MCF 10A (cell line): ENCODE results near the gene CNPY3. TPM values are rescaled to one million over a fixed set of nuclear protein-coding genes. Genes with fewer than 3 reads are reported as not detected.

Source experiments
- BruUV-seq: library from RNA; stranded (reverse); fragments of 400-500 nt; replicated peaks from 2 replicates; lab custom pipeline; 2021; lab: Mats Ljungman, UMichigan
- CTCF ChIA-PET: fragments of 300-600 bp; sonication (Branson Sonifier 250); formaldehyde crosslinking; extraction: SDS; loops from one replicate; lab custom pipeline; 2021; ENCODE audit warnings: antibody characterized with exemption, inconsistent platforms; lab: Yijun Ruan, JAX
- POLR2A ChIA-PET: fragments of 300-600, 350-650 bp; sonication (Branson Sonifier 250); formaldehyde crosslinking; extraction: SDS; loops from one replicate; lab custom pipeline; 2020; ENCODE audit warnings: antibody characterized with exemption, inconsistent platforms; lab: Yijun Ruan, JAX
- DNase-seq: peaks from one replicate; pipeline ENCODE4 v3.0.0-alpha.2; 2018; ENCODE audit not compliant: unreplicated experiment
- H3K27ac Mint-ChIP-seq: one replicate; pipeline ENCODE4 v1.8.0; 2022; ENCODE audit warnings: mild to moderate bottlenecking, low read depth, mixed read lengths; ENCODE audit not compliant: unreplicated experiment
- H3K27me3 Mint-ChIP-seq: one replicate; pipeline ENCODE4 v1.8.0; 2022; ENCODE audit warnings: mixed read lengths; ENCODE audit not compliant: insufficient read depth, unreplicated experiment
- H3K36me3 Mint-ChIP-seq: one replicate; pipeline ENCODE4 v1.8.0; 2022; ENCODE audit warnings: mild to moderate bottlenecking, moderate library complexity, mixed read lengths; ENCODE audit not compliant: insufficient read depth, unreplicated experiment
- H3K4me1 Mint-ChIP-seq: one replicate; pipeline ENCODE4 v1.8.0; 2022; ENCODE audit warnings: mixed read lengths; ENCODE audit not compliant: insufficient read depth, unreplicated experiment
- H3K4me3 Mint-ChIP-seq: one replicate; pipeline ENCODE4 v1.8.0; 2022; ENCODE audit warnings: mild to moderate bottlenecking, moderate library complexity, mixed read lengths; ENCODE audit not compliant: unreplicated experiment
- H3K9me3 Mint-ChIP-seq: one replicate; pipeline ENCODE4 v1.8.0; 2022; ENCODE audit warnings: mixed read lengths; ENCODE audit not compliant: unreplicated experiment
- intact Hi-C: fragments of 100-400 bp; cut with micrococcal nuclease; formaldehyde crosslinking; loops from 2 replicates; pipeline ENCODE4 v1.14.1; 2022
- total RNA-seq: library from RNA; stranded (reverse); gene quantifications from 2 replicates; pipeline ENCODE4 v1.2.3, GENCODE V29; 2022
- TF ChIP-seq, protein P1 (sequence below): fragments of 200-600 bp; IDR thresholded peaks from one replicate; pipeline ENCODE4 v1.8.0; 2022; ENCODE audit warnings: antibody characterized with exemption, mild to moderate bottlenecking; ENCODE audit not compliant: unreplicated experiment

CNPY3 gene
- total RNA-seq, 1 experiment from 2014 or later = 21.9 TPM

DNA sequence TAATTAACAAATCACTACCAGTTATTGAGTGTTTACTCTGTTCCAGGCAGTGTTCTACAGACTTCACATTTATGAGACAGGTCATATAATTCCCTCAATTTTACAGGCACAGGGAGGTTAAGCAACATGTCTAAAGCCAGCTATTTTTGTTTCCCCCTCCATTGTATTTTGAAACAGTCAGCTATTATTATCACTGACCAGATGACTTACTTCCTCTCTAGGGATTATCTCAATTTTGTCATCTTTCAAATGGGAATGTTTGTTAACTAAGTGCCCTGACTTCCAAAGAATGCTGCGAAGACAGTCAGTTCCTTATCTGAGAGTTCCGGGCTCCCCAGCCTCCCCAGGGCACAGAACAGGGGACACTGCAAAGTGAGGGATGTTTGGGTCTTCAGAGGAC is 5.6 kb upstream of the CNPY3 start:
- TF ChIP-seq, protein P1, sequence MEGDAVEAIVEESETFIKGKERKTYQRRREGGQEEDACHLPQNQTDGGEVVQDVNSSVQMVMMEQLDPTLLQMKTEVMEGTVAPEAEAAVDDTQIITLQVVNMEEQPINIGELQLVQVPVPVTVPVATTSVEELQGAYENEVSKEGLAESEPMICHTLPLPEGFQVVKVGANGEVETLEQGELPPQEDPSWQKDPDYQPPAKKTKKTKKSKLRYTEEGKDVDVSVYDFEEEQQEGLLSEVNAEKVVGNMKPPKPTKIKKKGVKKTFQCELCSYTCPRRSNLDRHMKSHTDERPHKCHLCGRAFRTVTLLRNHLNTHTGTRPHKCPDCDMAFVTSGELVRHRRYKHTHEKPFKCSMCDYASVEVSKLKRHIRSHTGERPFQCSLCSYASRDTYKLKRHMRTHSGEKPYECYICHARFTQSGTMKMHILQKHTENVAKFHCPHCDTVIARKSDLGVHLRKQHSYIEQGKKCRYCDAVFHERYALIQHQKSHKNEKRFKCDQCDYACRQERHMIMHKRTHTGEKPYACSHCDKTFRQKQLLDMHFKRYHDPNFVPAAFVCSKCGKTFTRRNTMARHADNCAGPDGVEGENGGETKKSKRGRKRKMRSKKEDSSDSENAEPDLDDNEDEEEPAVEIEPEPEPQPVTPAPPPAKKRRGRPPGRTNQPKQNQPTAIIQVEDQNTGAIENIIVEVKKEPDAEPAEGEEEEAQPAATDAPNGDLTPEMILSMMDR = no peak
- intact Hi-C loops = no loop called here
- no peak overlapping the region for H3K4me3 Mint-ChIP-seq
- H3K9me3 Mint-ChIP-seq = no peaks in the 10 kb centered on the region
- CTCF ChIA-PET = no interaction called here
- peaks cover 6% of the 10 kb centered on the region for H3K4me1 Mint-ChIP-seq
- POLR2A ChIA-PET = no interaction called here
- H3K36me3 Mint-ChIP-seq = no peaks in the 10 kb centered on the region
- no peak for DNase-seq
- no peaks in the 10 kb centered on the region for H3K27me3 Mint-ChIP-seq
- no TSS peak for BruUV-seq
- no peak overlapping the region for H3K27ac Mint-ChIP-seq

DNA sequence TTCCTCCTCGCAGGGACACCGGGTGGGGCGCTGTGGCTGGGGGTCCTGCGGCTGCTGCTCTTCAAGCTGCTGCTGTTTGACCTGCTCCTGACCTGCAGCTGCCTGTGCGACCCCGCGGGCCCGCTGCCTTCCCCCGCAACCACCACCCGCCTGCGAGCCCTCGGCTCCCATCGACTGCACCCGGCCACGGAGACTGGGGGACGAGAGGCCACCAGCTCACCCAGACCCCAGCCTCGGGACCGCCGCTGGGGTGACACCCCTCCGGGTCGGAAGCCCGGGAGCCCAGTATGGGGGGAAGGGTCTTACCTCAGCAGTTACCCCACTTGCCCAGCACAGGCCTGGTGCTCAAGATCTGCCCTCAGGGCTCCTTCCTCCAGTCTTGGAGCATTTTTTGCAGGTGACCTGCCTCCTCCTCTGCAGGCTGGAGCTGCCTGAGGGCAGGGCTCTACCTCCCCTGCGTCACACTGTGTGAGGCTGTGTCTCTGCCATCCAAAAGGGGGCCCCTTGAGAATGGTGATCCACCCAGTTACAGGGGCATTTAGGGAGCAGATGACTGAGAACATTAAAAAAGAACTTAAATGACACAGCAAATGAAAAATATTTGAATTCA is 3.9 kb upstream of the CNPY3 start:
- CTCF ChIA-PET = interaction anchor here (0.5 to 0.6 kb wide), 3 partner anchors 21 to 473 kb away, joined by 3 read pairs; no protein-coding TSS in a partner anchor
- TF ChIP-seq, protein P1 = no peak
- intact Hi-C loops = loop anchor here (5.0 kb wide), 1 partner anchor 37 kb away; the partner anchor contains the start of gene GNMT
- Mint-ChIP-seq H3K4me1 (peaks cover 12% of the 10 kb centered on the region), H3K36me3 (peaks cover 5% of the 10 kb centered on the region), H3K9me3 (no peaks in the 10 kb centered on the region), H3K4me3 (no peak overlapping the region), H3K27ac (no peak overlapping the region), H3K27me3 (no peaks in the 10 kb centered on the region)
- no TSS peak for BruUV-seq
- POLR2A ChIA-PET = interaction anchor here (1.1 kb wide), 1 partner anchor 35 kb away, joined by 3 read pairs; a partner anchor contains a TSS
- DNase-seq = no peak

DNA sequence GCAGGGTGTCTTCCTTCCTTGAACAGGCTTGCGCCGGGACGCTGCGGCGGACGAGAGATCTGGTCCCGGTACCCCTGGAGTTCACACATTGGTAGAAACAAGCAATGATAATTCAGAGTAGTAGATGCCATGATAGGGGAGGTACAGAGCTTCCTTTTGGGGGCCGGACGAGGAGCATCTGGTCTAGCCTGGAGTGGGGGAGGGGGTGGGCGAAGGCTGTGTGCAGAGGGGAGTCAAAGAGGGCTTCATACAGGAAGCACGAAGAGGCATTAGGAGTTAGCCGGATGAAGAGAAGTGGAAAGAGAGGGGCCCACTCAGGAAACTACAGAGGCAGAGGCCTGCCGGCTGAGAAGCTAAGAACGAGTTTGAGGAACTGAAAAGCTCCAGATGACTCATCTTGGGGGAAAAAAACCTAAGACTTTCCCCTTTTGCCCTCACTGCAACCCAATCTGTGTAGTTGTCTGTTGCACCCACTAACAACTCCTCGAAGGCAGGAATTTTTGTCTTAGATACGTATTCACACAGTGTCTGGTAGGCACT is 611 bp downstream of the CNPY3 start:
- H3K9me3 Mint-ChIP-seq = no peaks in the 10 kb centered on the region
- TSS peak; percentile 39 for BruUV-seq
- peaks cover 40% of the 10 kb centered on the region for H3K4me1 Mint-ChIP-seq
- H3K27me3 Mint-ChIP-seq = no peaks in the 10 kb centered on the region
- POLR2A ChIA-PET = interaction anchor here (0.6 to 3.4 kb wide), 30 partner anchors 10 to 526 kb away, joined by 3 to 69 read pairs (median 5); partner anchors contain the start of genes CUL7, GNMT, KLC4 and KLHDC3
- DNase-seq = peak; percentile 47
- CTCF ChIA-PET = interaction anchor here (0.6 to 2.4 kb wide), 7 partner anchors 15 to 588 kb away, joined by 3 to 8 read pairs (median 4); partner anchors contain the start of genes PEX6 and ZNF318
- peak overlapping the region; percentile 99 for H3K4me3 Mint-ChIP-seq
- H3K36me3 Mint-ChIP-seq = peaks cover 20% of the 10 kb centered on the region
- TF ChIP-seq, protein P1 = no peak
- H3K27ac Mint-ChIP-seq = peak overlapping the region; percentile 97
- intact Hi-C loops = loop anchor here (2.0 to 5.0 kb wide), 2 partner anchors 32 to 49 kb away; partner anchors contain the start of genes GNMT and PEX6

DNA sequence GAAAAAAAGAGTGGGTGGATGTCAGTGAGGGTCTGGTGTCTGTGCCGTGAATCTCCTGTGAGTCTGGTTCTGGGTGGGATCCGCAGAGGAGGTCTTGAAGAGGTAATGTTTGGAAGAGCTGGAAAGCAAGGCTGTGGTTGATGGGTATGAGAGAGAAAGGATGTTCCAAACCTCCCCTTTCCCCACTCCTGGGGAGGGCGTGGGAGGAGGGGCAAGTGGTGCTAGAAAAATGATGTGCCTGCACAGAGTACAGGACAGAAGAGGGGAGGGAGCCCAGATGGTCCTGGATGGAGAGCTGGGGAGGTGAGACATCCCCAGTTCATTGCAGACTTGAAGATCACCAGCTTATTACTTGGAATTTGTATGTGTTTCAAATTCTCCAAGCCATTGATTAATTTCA is 3.1 kb downstream of the CNPY3 start:
- ChIA-PET POLR2A (interaction anchor here (1.5 kb wide), 1 partner anchor 46 kb away, joined by 6 read pairs; the partner anchor contains the start of gene PEX6), CTCF (no interaction called here)
- no peak overlapping the region for H3K27ac Mint-ChIP-seq

More for the DNA sequence above, 3.1 kb downstream of the CNPY3 start:
- Mint-ChIP-seq H3K4me1 (peaks cover 40% of the 10 kb centered on the region), H3K9me3 (no peaks in the 10 kb centered on the region), H3K36me3 (peaks cover 44% of the 10 kb centered on the region), H3K27me3 (no peaks in the 10 kb centered on the region), H3K4me3 (no peak overlapping the region)
- no peak for DNase-seq
- TF ChIP-seq, protein P1 = no peak
- no TSS peak for BruUV-seq
- intact Hi-C loops = no loop called here
